PFSK-1 (cell line): ENCODE measurements around the gene RPTOR.

Experiments
- POLR2AphosphoS5 ChIP-seq: IDR thresholded peaks from 2 replicates; pipeline ENCODE4 v1.6.1; 2012; ENCODE audit warnings: low read depth, mild to moderate bottlenecking, control low read depth, low read length, moderate library complexity
- TF ChIP-seq, protein P1 (sequence below), 2 experiments: IDR thresholded peaks; 2 replicates each; pipeline versions ENCODE4 v1.6.1 to v1.8.0; 2011 to 2012; ENCODE audit warnings: low read depth in 2 of 2, low read length in 2 of 2, control low read depth in 1 of 2, inconsistent platforms in 1 of 2, mild to moderate bottlenecking in 1 of 2, moderate library complexity in 1 of 2; ENCODE audit not compliant: insufficient read depth in 1 of 2

DNA sequence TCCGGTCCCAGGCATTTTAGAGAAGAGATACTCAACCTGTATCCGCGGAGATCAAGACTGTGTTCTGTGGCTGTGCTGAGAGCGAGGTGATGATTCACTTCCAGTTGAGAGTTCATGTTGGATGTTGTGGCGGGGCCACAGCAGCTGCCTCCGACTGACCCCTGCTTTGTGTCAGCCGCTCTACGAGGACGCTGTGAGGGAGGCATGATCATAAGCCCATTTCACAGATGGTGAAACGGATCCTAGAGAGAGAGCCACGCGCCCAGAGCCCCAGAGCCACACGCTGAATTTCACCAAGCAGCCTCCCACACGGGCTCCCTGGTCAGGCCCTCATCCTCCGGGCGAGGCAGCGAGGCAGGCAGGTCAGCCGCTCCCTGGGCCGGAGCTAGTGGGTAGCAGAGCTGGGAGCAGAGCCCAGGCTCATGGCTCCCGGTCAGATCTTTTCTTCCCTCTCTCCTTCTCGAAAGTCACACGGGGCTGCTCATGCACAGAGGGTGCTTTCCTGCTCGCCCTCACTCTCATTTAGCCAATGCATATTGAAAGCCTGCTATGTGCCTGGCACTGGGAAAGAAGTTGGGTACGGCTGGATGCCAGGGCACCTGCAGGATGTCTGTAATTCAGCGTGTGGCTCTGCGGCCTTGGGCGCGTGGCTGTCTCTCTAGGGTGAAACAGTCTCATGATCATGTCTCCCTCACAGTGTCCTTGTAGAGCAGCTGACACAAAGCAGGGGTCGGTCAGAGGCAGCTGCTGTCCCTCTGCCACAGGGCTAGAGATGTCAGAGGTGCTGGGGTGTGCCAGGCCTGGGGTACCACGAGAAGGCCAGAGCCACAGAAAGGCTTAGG is 291.4 kb downstream of the RPTOR start:
- TF ChIP-seq, protein P1, sequence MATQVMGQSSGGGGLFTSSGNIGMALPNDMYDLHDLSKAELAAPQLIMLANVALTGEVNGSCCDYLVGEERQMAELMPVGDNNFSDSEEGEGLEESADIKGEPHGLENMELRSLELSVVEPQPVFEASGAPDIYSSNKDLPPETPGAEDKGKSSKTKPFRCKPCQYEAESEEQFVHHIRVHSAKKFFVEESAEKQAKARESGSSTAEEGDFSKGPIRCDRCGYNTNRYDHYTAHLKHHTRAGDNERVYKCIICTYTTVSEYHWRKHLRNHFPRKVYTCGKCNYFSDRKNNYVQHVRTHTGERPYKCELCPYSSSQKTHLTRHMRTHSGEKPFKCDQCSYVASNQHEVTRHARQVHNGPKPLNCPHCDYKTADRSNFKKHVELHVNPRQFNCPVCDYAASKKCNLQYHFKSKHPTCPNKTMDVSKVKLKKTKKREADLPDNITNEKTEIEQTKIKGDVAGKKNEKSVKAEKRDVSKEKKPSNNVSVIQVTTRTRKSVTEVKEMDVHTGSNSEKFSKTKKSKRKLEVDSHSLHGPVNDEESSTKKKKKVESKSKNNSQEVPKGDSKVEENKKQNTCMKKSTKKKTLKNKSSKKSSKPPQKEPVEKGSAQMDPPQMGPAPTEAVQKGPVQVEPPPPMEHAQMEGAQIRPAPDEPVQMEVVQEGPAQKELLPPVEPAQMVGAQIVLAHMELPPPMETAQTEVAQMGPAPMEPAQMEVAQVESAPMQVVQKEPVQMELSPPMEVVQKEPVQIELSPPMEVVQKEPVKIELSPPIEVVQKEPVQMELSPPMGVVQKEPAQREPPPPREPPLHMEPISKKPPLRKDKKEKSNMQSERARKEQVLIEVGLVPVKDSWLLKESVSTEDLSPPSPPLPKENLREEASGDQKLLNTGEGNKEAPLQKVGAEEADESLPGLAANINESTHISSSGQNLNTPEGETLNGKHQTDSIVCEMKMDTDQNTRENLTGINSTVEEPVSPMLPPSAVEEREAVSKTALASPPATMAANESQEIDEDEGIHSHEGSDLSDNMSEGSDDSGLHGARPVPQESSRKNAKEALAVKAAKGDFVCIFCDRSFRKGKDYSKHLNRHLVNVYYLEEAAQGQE (IDR thresholded peaks at IDR 0.05; ENCODE audit: insufficient read depth in 1 of 2, low read depth in 2 of 2, low read length in 2 of 2) = no peak
- TF ChIP-seq POLR2AphosphoS5 = no peak
